Right atrium auricular region (tissue), 2 donors: Measurements from ENCODE around the gene ZBTB7C. TPM values are rescaled to one million over a fixed set of nuclear protein-coding genes. Genes with fewer than 3 reads are reported as not detected.

ENCODE experiments used
- DNase-seq: peaks from one replicate; pipeline ENCODE4 v3.0.0-alpha.2; 2019; ENCODE audit warnings: low spot score
- H3K27ac ChIP-seq, 2 donors: fragments of 200-600 bp; sonication (generic); 1 replicate in 1 of 2; 2 replicates in 1 of 2; pipeline ENCODE4 v1.5.1; 2016 to 2019
- H3K27me3 ChIP-seq, 2 donors: fragments of 200-600 bp; sonication (generic); one replicate each; pipeline versions ENCODE4 v1.5.1 to v1.6.0; 2017 to 2019
- H3K36me3 ChIP-seq: fragments of 200-600 bp; sonication (generic); one replicate; pipeline ENCODE4 v1.5.1; 2016
- H3K4me1 ChIP-seq, 2 donors: fragments of 200-600 bp; sonication (generic); one replicate each; pipeline versions ENCODE4 v1.5.1 to v1.6.0; 2017 to 2019
- H3K4me3 ChIP-seq, 2 donors: fragments of 200-600 bp; sonication (generic); 1 replicate in 1 of 2; 2 replicates in 1 of 2; pipeline ENCODE4 v1.5.1; 2017 to 2019; ENCODE audit warnings: mild to moderate bottlenecking in 1 of 2, moderate library complexity in 1 of 2
- H3K9me3 ChIP-seq, 2 donors: fragments of 200-600 bp; sonication (generic); one replicate each; pipeline ENCODE4 v1.5.1; 2019
- total RNA-seq, 2 donors: library from RNA; depleted of rRNA; stranded (reverse); fragments of >200 nt; gene quantifications; one replicate each; pipeline ENCODE4 v1.1.0, GENCODE V29; 2016
- TF ChIP-seq, protein P1 (sequence below), 2 donors: fragments of 200-600 bp; sonication (generic); IDR thresholded peaks; one replicate each; pipeline ENCODE4 v1.5.1; 2019; ENCODE audit warnings: antibody characterized with exemption in 2 of 2

Gene ZBTB7C
- total RNA-seq, 2 donors from 2014 or later, result 1.8 to 7.7 TPM

DNA sequence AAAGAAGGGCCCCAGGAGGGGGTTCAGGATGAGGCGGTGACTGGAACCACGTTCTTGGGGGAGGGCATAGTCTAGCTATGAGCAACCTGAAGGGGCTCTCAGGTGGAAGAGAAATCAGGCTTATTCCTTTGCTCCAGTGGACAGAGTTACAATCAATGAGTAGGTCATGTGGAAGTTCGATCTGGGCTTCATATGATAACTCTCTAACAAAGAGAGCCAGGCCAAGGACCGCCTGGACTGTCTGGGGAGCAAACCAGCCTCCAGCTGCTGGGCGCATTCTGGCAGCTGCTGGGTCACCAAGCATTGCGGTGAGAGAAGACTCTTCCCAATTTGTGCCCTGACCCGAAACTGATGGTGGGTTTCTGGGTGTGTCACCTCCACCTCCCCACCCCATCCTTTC lies 298.4 kb downstream of the ZBTB7C start:
- Histone ChIP-seq H3K4me1 (no peaks in the 10 kb centered on the region), H3K36me3 (no peaks in the 10 kb centered on the region), H3K27ac (no peak overlapping the region), H3K27me3 (no peaks in the 10 kb centered on the region), H3K9me3 (no peaks in the 10 kb centered on the region), H3K4me3 (no peak overlapping the region)
- DNase-seq, result no peak
- TF ChIP-seq, protein P1, sequence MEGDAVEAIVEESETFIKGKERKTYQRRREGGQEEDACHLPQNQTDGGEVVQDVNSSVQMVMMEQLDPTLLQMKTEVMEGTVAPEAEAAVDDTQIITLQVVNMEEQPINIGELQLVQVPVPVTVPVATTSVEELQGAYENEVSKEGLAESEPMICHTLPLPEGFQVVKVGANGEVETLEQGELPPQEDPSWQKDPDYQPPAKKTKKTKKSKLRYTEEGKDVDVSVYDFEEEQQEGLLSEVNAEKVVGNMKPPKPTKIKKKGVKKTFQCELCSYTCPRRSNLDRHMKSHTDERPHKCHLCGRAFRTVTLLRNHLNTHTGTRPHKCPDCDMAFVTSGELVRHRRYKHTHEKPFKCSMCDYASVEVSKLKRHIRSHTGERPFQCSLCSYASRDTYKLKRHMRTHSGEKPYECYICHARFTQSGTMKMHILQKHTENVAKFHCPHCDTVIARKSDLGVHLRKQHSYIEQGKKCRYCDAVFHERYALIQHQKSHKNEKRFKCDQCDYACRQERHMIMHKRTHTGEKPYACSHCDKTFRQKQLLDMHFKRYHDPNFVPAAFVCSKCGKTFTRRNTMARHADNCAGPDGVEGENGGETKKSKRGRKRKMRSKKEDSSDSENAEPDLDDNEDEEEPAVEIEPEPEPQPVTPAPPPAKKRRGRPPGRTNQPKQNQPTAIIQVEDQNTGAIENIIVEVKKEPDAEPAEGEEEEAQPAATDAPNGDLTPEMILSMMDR (IDR thresholded peaks at IDR 0.05), result no peak

DNA sequence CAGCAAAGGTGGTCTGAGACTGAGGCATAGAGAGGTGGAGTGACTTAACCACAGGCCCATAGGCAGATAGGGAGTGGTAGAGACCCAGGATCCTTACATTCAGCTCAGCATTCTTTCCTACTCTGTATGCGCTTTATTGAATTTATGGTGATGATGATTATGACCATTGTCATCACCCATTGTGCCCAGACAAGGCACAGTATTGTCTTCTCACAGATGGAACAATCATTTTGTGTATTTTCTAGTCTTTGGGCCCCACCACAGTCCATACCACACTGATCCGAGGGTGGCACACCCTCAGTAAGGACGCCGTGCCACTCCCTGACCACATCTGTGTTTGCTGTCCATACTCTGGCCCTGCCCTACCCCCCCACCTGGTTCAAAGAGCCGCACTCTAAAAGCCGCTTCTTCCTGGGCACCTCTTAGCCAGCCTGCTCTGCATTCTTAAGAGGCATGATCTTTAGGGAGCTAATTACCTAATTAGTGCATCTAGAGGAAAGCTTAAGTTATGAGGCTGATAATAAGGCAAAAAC lies 299.2 kb downstream of the ZBTB7C start:
- no peaks in the 10 kb centered on the region for H3K4me1 ChIP-seq

DNA sequence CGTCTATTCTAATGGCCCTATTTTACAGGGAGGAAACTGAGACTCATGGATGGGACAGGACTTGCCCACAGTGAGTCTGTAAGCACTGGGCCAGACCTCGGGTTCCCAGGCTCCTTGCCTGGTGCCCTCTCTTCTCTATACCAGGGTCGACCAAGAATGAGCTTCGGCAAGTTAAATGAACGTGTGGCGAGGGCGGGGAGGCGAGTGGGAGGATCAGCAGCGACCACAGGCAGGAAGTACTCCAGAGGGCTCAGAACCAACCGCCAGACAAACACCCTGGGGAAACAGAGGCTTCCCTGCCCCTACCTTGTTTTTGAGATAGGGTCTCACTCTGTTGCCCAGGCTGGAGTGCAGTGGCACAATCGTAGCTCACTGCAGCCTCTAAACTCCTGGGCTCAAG lies 301.0 kb downstream of the ZBTB7C start:
- no peaks in the 10 kb centered on the region for H3K4me1 ChIP-seq
- no peak for DNase-seq
- H3K27ac ChIP-seq, result no peak overlapping the region
- no peaks in the 10 kb centered on the region for H3K36me3 ChIP-seq
- TF ChIP-seq, protein P1 (IDR thresholded peaks at IDR 0.05), result no peak
- no peaks in the 10 kb centered on the region for H3K27me3 ChIP-seq
- H3K9me3 ChIP-seq, result no peaks in the 10 kb centered on the region
- H3K4me3 ChIP-seq, result no peak overlapping the region

More for the DNA sequence above, 299.2 kb downstream of the ZBTB7C start:
- DNase-seq, result no peak
- H3K27me3 ChIP-seq, result no peaks in the 10 kb centered on the region
- no peaks in the 10 kb centered on the region for H3K9me3 ChIP-seq
- no peak overlapping the region for H3K4me3 ChIP-seq
- no peaks in the 10 kb centered on the region for H3K36me3 ChIP-seq
- TF ChIP-seq, protein P1 (IDR thresholded peaks at IDR 0.05), result no peak
- H3K27ac ChIP-seq, result no peak overlapping the region

DNA sequence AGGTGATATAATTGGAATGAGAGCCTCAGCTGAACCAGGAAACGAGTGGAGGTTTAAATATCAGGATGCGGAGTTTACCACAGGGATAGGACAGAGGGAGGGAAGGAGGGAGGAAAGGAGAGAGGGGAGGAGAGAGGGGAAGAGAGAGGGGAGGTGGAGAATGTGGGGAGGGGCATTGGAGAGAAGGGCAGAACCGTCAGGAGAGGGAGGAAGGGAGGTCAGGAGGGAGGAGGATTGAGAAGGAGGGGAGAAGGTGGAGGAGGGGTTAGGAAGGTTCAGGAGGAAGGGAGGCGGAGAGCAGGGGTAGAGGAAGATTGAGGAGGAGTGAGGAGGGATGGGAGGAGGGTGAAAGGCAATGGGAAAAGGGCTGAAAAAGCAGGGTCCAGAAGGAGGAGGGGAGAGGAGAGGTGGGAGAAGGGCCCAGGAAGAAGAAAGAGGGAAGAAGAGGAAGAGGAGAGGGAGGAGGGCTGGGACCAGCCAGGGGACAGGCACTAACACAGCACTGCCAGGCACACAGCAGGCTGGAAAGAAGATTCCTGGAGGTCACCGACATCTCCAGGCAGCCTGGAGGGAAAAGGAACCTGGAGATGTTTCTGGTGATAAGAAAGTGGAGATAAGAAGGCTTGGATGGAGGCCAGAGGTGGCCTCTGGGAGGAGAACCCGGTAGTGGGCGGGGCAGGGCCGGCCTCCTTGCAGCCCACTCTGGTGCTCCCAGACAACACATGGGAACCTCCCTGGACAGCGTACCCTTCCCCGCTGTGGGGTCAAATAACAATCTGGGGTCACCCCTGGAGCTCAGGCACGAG lies 302.0 kb downstream of the ZBTB7C start:
- Histone ChIP-seq H3K4me3 (no peak overlapping the region), H3K4me1 (no peaks in the 10 kb centered on the region), H3K9me3 (no peaks in the 10 kb centered on the region), H3K27ac (no peak overlapping the region), H3K27me3 (no peaks in the 10 kb centered on the region), H3K36me3 (no peaks in the 10 kb centered on the region)
- no peak for DNase-seq
- TF ChIP-seq, protein P1 (IDR thresholded peaks at IDR 0.05), result no peak

DNA sequence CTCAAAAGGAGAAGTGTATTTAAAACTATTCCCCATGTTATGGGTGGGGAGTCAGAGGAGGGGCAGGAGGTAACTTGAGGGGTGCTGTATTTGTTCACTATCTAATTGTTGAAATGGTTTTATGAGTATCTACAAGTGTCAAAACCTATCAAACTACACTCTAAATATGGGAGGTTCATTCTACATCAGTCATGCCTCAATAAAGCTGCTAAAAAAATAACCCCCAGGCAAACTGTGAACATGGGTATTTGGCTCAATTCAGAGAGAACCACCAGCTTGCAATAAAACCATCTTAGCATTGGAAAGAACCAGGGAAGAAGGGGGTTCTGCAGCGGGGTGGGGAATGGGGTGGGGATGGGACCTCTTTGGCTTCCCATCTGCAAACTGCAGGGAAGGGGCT lies 302.7 kb downstream of the ZBTB7C start:
- Histone ChIP-seq H3K27me3 (no peaks in the 10 kb centered on the region), H3K4me3 (no peak overlapping the region), H3K27ac (no peak overlapping the region), H3K36me3 (no peaks in the 10 kb centered on the region), H3K9me3 (no peaks in the 10 kb centered on the region), H3K4me1 (no peaks in the 10 kb centered on the region)
- TF ChIP-seq, protein P1 (IDR thresholded peaks at IDR 0.05), result no peak
- DNase-seq, result no peak
